Limb (tissue), 2 donors: ENCODE data around the gene GRB7.
"Not testable (repeated sequence)": the region's sequence is repeated elsewhere in the genome, so short reads cannot be mapped to it uniquely, and the experiment has no call there.

Experiments used
- DNase-seq, 2 donors: peaks; one replicate each; pipeline ENCODE4 v3.0.0-alpha.2; 2016; ENCODE audit errors: extremely low spot score in 2 of 2

GRB7 gene

GRCh38 chr17:39751637-39752036 lies 13.9 kb downstream of the GRB7 start:
- no peak for DNase-seq

- no peak for DNase-seq
Measured at GRCh38 chr17:39752241-39752881, 14.6 kb downstream of the GRB7 start.

GRCh38 chr17:39753514-39754160 lies 15.9 kb downstream of the GRB7 start:
- DNase-seq = no peak

DNA sequence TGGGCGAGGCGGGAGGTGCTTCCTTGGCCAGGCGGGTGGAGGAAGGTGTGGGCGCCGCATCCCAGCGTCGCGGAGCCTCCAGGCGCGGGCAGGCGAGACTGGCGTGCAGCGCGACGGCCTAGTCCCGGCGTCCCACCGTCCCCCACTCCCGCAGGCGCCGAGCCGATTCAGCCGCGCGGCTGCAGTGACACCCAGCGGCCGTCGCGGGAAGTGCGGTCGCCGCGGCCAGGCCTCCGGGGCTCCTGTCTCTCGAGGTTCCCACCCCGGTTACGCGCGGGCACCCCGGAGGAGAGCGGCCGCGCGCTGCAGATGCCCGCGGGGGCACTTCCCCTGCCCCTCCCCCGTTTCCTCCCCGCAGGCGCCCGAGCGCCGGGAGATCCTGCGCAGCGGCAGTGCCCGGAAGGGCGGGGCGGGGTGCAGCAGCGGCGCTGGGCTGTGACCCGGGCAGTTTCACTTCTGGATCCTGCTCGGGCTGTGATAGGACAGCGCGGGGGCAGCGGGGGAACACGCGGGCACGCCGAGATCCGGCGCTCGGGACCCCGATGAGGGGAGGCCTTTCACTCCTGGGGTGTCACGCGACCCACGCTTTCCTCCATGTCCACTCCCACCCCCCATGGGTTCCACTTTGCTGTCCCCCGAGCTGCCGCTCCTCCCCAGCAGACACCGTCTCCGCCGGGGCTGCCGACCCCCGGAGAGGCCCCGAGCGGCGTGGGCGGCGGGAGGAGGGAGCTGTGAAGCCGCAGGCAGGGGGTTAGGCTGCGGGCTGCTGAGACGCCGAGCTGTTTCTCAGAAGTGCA lies 16.6 kb downstream of the GRB7 start:
- DNase-seq = peak; percentile 69 to 93

DNA sequence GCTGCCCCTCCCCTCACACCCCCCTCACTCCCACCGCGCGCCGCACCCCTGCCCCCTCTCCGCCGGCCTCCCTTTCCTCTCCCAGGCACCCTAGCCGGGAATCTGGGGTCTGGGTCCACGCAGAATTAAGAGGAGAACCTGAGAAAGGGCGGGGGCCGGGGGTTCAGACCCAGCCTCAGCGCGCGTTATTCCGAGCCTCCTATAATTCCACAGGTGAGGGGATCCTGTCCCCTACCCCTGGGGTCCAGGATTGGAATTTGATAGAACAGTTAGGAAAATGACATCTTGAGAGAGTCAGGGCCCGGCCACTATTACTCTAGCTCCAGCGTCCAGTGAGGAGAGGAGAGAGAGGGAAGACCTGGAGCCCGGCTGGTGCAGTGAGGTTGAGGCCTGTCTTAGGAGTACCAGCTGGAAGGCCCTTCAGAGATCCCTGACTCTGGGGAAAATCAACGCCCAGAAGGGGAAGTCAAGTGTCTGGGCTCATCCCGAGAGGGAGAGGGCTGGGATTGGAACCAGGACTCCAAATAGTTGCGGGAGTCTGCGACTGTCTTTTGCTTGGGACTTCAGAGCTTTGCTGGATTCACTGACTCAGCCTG lies 17.3 kb downstream of the GRB7 start:
- DNase-seq = no peak

DNA sequence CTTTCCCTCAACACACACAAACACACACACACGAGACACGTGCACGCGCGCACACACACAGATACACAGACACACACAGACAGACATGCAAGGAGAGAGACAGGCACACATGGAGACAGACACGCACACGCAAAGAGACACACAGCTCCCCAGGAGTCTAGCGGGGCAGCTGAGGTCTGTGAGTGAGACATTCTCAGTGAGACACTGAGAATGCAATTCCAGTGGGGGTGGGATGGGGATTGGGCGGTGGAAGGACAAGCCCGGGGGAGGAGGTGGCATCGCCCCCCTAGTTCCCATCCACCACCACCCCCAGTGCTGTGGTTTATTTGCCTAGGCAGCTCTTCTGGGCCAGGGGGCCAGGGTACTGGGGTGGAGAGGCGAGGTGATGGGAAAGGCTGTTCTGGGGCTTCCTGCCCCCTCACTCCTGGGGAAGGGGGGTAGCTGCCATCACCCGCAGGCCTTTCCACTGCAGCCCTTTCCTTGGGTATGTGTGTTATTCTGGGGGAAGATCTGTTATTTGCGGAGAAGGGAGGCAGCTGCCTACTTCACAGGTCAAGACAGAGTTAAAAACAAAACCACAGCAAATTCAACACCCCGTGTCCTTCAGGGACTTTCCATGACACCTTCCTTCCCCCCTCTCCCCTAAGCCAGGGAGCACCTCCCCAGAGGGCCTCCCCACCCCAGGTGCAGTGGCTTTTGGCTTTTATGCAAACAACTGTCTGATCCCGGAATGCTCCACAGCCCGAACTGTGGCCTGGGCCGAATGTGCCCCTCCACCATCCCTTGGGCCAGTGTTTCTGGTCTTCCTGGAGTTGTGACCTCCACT lies 18.0 kb downstream of the GRB7 start:
- DNase-seq = no peak

- DNase-seq = no peak
Measured at GRCh38 chr17:39756380-39757079, 18.8 kb downstream of the GRB7 start.

DNA sequence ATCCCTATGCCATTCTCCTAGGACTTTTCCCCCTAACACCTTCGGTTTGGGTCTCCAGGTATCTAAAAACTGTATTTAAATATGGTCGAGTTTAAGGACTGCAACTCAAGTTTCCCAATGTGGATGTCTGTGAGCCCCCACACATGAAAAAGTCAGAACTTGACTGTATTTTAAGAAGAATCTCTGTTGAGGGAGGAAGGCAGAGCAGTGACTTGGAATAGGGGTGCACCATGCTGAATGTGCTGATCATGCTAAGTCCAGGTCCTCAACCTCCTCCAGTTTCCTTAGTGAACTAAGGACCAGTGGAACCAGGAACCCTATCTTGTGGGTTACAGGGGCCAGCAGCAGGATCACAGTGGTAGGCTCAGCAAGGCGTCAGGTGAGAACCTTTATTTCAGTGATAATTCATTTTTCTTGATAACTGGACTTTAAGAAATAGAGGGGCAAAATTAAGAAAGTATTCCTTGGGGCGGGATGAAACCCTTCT lies 19.5 kb downstream of the GRB7 start:
- DNase-seq = no peak

DNA sequence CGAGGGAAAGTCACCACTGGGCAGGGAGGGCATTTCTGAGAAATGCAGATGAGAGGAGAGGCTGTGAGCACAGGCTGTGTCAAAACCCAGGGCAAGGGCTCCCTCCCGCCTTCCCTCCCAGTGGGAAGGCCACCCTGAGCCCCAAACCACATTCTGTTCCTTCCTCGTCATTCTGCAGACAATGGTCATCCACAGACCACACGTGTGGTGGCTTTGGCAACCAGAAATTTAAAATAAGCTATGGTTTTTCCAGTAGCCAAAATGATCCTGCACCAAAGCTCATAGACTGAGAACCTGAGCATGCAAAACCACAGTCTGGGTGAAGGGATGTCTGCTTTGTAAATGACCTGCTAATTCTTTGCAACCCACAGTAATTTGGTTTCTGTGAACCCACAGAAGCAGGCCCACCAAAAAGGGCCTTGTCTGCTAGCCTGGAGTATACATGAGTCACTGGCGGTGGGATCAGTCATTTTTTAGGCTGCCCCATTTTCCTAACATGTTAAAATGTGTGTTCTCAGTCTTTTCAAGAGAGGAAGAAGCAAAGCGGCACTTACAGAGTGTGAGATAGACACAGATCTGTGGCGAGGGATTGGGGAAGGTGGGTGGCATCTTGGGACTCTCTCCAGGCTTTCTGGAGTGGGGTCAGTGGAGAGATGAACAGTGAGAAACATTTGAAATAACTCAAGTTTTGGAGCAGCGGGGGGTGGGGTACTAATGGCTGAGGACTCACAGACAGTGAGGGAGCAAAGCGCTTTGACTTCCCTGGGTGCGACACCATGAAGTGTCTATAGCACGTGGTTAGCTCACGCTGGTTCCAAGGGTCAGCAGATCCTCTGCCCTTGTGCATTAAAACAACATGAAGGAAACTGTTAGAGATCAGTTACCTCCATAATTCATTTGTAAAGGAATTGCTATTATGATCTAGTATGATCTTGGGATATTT lies 20.5 kb downstream of the GRB7 start:
- no peak for DNase-seq

DNA sequence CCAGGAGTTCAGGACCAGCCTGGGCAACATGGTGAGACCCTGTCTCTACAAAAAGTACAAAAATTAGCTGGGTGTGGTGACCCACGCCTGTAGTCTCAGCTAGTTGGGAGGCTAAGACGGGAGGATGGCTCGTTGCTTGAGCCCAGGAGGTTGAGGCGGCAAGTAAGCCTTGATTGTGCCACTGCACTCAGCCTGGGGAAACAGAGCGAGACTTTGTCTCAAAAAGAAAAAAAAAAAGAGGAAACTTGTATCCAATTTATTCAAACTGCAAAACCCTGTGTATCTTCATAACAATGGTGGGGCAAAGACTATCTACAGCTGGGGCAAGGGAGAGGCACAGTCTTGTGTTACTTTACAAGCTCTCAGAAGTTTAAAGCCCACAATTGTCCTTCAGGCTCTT lies 21.5 kb downstream of the GRB7 start:
- no peak for DNase-seq

- DNase-seq = no peak
Measured at GRCh38 chr17:39761861-39762496, 24.2 kb downstream of the GRB7 start.

GRCh38 chr17:39763051-39763820 lies 25.5 kb downstream of the GRB7 start:
- DNase-seq = no peak

DNA sequence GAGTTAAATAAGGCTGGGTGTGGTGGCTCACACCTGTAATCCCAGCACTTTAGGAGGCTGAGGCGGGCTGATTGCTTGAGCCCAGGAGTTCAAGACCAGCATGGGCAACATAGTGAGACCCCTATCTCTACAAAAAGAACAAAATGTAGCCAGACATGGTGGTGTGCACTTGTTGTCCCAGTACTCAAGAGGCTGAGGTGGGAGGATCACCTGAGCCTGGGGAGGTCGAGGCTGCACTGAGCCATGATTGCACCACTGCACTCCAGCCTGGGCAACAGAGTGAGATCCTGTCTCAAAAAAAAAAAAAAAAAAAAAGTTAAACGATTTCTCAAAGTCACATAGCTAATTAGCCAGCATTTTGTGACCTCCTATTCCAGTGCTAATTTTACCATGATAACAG lies 26.4 kb downstream of the GRB7 start:
- not testable (repeated sequence) for DNase-seq

GRCh38 chr17:39765175-39765574 lies 27.4 kb downstream of the GRB7 start:
- DNase-seq = no peak

DNA sequence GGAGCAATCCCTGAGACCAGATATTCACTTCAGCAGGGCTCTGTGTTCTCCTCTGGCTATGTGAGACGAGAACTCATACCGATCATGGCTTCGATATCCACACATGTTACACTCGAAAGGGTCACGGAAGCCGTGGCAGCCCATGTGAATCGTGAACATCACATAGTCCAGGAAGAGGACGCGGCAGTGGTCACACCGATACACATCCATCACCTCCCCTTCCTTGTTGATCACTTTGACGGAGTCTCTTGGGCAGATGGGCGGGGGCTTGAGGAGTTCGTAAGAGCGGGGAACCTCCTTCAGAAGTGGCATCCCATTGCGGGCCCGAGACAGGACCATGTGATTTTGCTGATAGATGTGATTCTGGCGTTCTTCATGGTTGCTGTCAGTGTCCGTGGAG lies 28.0 kb downstream of the GRB7 start:
- DNase-seq = no peak

DNA sequence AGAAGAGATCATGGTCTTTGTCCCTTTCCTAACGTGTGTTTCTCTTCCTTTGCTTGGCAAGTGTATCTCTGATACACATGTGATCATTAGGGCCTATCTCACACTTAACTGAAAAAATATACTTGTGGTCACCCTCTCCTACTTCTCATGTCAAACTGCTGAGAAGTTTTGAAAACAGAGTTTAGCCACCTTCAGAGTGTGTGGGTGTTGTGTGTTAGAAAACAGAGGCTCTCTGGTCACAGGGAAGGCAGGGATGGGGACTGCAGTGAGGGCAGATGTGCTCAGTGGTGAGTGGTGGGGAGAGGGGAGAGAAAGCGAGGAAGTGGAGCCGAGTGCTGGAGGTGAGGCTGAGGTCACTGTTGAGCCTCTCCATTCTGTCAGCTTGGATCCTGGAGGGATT lies 29.4 kb downstream of the GRB7 start:
- no peak for DNase-seq

DNA sequence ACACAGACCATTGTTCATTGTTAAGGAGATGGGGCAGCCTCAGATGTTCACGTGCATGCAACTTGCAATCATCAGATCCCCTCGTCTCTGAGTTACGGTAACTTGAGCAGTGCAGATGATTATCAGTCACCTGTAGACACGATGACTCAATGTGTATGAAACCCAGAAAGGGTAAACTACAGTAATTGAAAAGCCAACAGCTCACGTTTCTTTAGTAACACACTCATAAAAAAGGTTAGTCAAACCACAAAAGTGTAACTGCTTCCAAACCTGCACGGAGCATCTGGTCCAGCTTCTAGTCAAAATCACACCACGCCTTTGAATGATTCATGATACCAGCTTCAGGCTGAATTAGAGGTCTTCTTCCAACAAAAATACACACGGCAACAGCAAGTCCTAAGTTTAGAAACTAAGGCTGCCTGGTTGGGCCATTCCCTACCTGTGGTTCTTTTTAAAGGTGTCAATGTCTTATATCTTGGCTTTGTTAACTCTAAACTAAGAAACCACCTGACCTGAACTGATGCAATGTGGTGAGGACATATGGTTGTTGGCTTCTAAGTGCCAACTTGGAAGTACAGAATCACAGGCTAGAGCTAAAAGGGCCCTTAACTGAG lies 32.3 kb downstream of the GRB7 start:
- DNase-seq = no peak

DNA sequence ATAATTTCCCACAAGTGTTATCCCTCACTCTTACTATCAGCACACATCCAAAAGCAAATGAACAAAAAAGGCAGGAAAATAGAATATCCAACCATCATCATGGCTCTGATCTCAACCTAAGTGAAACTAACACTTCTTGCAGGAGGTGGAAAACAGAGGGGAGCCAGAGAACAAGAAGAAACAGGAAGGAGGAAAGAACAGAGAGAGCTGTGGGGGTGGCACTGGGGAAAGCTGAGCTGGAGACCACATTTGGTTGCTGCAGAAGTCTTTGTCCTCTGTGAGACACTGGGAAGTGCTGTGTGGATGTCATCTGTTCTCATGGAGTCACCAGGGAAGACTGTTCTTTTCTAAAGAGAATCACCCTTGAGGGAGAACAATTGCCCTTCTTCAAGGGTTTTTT lies 34.7 kb downstream of the GRB7 start:
- DNase-seq = no peak
